Gastrocnemius medialis (tissue), 4 donors: ENCODE measurements around the gene ARHGEF39. TPM values are rescaled to one million over a fixed set of nuclear protein-coding genes. Genes with fewer than 3 reads are reported as not detected.
A peak's percentile ranks its signal among the peaks of the same experiment; 100 is the strongest.

Experiments
- ATAC-seq, 2 donors: fragments of 150-250 bp; one replicate each; pipeline ENCODE4 v1.9.1; 2016
- DNase-seq, 2 donors: peaks; one replicate each; pipeline ENCODE4 v3.0.0-alpha.2; 2019
- H3K27ac ChIP-seq, 4 donors: fragments of 200-600 bp; sonication (generic); 1 replicate in 1 of 4; 2 replicates in 3 of 4; pipeline ENCODE4 v1.5.1; 2016 to 2018; ENCODE audit warnings: mild to moderate bottlenecking in 2 of 4, moderate library complexity in 1 of 4
- H3K27me3 ChIP-seq, 3 donors: fragments of 200-600 bp; sonication (generic) in 2 of 3; 1 replicate in 1 of 3; 2 replicates in 2 of 3; pipeline versions ENCODE4 v1.5.1 to v1.6.0; 2016 to 2019; ENCODE audit warnings: mild to moderate bottlenecking in 1 of 3, moderate library complexity in 1 of 3
- H3K36me3 ChIP-seq, 2 donors: fragments of 200-600 bp; sonication (generic) in 1 of 2; one replicate each; pipeline ENCODE4 v1.5.1; 2017 to 2018
- H3K4me1 ChIP-seq, 2 donors: fragments of 200-600 bp; sonication (generic) in 1 of 2; one replicate each; pipeline ENCODE4 v1.5.1; 2016 to 2017; ENCODE audit warnings: mild to moderate bottlenecking in 2 of 2
- H3K4me3 ChIP-seq, 4 donors: fragments of 200-600 bp; sonication (generic) in 3 of 4; 1 replicate in 1 of 4; 2 replicates in 3 of 4; pipeline ENCODE4 v1.5.1; 2016 to 2019; ENCODE audit warnings: mild to moderate bottlenecking in 2 of 4
- H3K9me3 ChIP-seq, 3 donors: fragments of 200-600 bp; sonication (generic) in 2 of 3; 1 replicate in 1 of 3; 2 replicates in 2 of 3; pipeline ENCODE4 v1.5.1; 2016 to 2019
- CTCF ChIP-seq, 5 experiments: fragments of 450-650 bp in 3 of 5; fragments of 200-600 bp in 2 of 5; sonication (generic) in 2 of 5; IDR thresholded peaks in 4 of 5; conservative IDR thresholded peaks in 1 of 5; 1 replicate in 4 of 5; 2 replicates in 1 of 5; pipeline ENCODE4 v1.5.1; 2016 to 2019; ENCODE audit warnings: antibody characterized with exemption in 5 of 5, mild to moderate bottlenecking in 3 of 5, moderate library complexity in 3 of 5
- POLR2A ChIP-seq, 2 donors: fragments of 450-650 bp; IDR thresholded peaks; one replicate each; pipeline ENCODE4 v1.6.1; 2017; ENCODE audit warnings: antibody characterized with exemption in 2 of 2, mild to moderate bottlenecking in 2 of 2, moderate library complexity in 2 of 2
- in situ Hi-C, 4 donors: fragments of 200-750 bp; cut with MboI; loops; one replicate each; pipeline versions ENCODE4 v1.15.0 to v1.8.0; 2017; ENCODE audit warnings: low sequenced_read_pairs in 4 of 4
- intact Hi-C: fragments of 100-400 bp; cut with DNase I; formaldehyde crosslinking; loops from one replicate; pipeline ENCODE4 v1.15.1; 2023; ENCODE audit warnings: low total_unique reads
- total RNA-seq, 4 donors: library from RNA; depleted of rRNA; stranded (reverse); fragments of >200 nt; gene quantifications; one replicate each; pipeline versions ENCODE4 v1.1.0 to v1.2.3, GENCODE V29; 2016

ARHGEF39 gene
- total RNA-seq, 4 donors from 2014 or later, result 0.07 to 0.10 TPM; not detected in 2

- in situ Hi-C loops, result loop anchor here in 2 of 4 donors (10.0 to 25.0 kb wide), 2 partner anchors 59 to 104 kb away; a partner anchor contains a TSS
- H3K27me3 ChIP-seq, result no peaks in the 10 kb centered on the region
- H3K36me3 ChIP-seq, result no peaks in the 10 kb centered on the region
- no peaks in the 10 kb centered on the region for H3K9me3 ChIP-seq
- intact Hi-C loops, result no loop called here
- peaks cover 4 to 18% of the 10 kb centered on the region in 2 donors for H3K4me1 ChIP-seq
- H3K27ac ChIP-seq, result no peak overlapping the region
- no peak overlapping the region for H3K4me3 ChIP-seq
- ATAC-seq (no peak), DNase-seq (no peak)
- TF ChIP-seq CTCF (IDR thresholded peaks at IDR 0.05 in 4 of 5, conservative IDR thresholded peaks at IDR 0.05 in 1 of 5), result no peak
- TF ChIP-seq POLR2A (IDR thresholded peaks at IDR 0.05), result no peak
These were observed 1.1 kb upstream of the ARHGEF39 start for GRCh38 chr9:35666045-35666444.

GRCh38 chr9:35665471-35665818, 450 bp upstream of the ARHGEF39 start:
- DNase-seq (no peak), ATAC-seq (no peak)
- TF ChIP-seq POLR2A (IDR thresholded peaks at IDR 0.05) (no peak), CTCF (IDR thresholded peaks at IDR 0.05 in 4 of 5, conservative IDR thresholded peaks at IDR 0.05 in 1 of 5) (no peak)
- Histone ChIP-seq H3K9me3 (no peaks in the 10 kb centered on the region), H3K27me3 (no peaks in the 10 kb centered on the region), H3K4me3 (peak overlapping the region; percentile 46 to 70 (median 60)), H3K4me1 (peaks cover 10 to 24% of the 10 kb centered on the region in 2 donors), H3K27ac (peak overlapping the region; percentile 59 to 65 (median 62)), H3K36me3 (peaks cover 0 to 5% of the 10 kb centered on the region in 2 donors)
- intact Hi-C loops (no loop called here), in situ Hi-C loops (loop anchor here in 2 of 4 donors (10.0 to 25.0 kb wide), 2 partner anchors 59 to 103 kb away; a partner anchor contains a TSS)

- no peaks in the 10 kb centered on the region for H3K27me3 ChIP-seq
- ATAC-seq (no peak), DNase-seq (no peak)
- peaks cover 0 to 12% of the 10 kb centered on the region in 2 donors for H3K36me3 ChIP-seq
- TF ChIP-seq POLR2A (IDR thresholded peaks at IDR 0.05) (no peak), CTCF (IDR thresholded peaks at IDR 0.05 in 4 of 5, conservative IDR thresholded peaks at IDR 0.05 in 1 of 5) (no peak)
- intact Hi-C loops, result no loop called here
- H3K9me3 ChIP-seq, result no peaks in the 10 kb centered on the region
- H3K4me3 ChIP-seq, result no peak overlapping the region
- in situ Hi-C loops, result loop anchor here in 2 of 4 donors (10.0 to 25.0 kb wide), 2 partner anchors 62 to 100 kb away; a partner anchor contains a TSS
- H3K4me1 ChIP-seq, result peaks cover 27 to 38% of the 10 kb centered on the region in 2 donors
- peak overlapping the region in 2 of 4 donors; percentile 9 to 97 for H3K27ac ChIP-seq
These were observed 2.6 kb downstream of the ARHGEF39 start for GRCh38 chr9:35662437-35662836.

GRCh38 chr9:35661756-35662350, 3.1 kb downstream of the ARHGEF39 start:
- ATAC-seq, result no peak
- H3K27ac ChIP-seq, result peak overlapping the region; percentile 92 to 97 (median 96)
- H3K4me1 ChIP-seq, result peaks cover 33 to 38% of the 10 kb centered on the region in 2 donors
- DNase-seq, result no peak
- no peaks in the 10 kb centered on the region for H3K9me3 ChIP-seq
- peaks cover 0 to 12% of the 10 kb centered on the region in 2 donors for H3K36me3 ChIP-seq
- no peak overlapping the region for H3K4me3 ChIP-seq
- no peaks in the 10 kb centered on the region for H3K27me3 ChIP-seq
- TF ChIP-seq CTCF (IDR thresholded peaks at IDR 0.05 in 4 of 5, conservative IDR thresholded peaks at IDR 0.05 in 1 of 5) (no peak), POLR2A (IDR thresholded peaks at IDR 0.05) (no peak)
- in situ Hi-C loops, result loop anchor here in 2 of 4 donors (10.0 to 25.0 kb wide), 2 partner anchors 63 to 100 kb away; a partner anchor contains a TSS
- intact Hi-C loops, result no loop called here
